ENCODE data around the gene RFX2. TPM values are rescaled to one million over a fixed set of nuclear protein-coding genes. Genes with fewer than 3 reads are reported as not detected.

The RFX2 gene
- total RNA-seq, 2 donors from 2014 or later = 21.7 to 30.3 TPM

GRCh38 chr19:5958074-5958850, 152.0 kb downstream of the RFX2 start:
- H3K27ac ChIP-seq = no peak overlapping the region
- H3K4me1 ChIP-seq (ENCODE audit: control insufficient read depth in 1 of 2, low read depth in 2 of 2) = peaks cover 44 to 74% of the 10 kb centered on the region in 2 donors
- TF ChIP-seq CTCF (IDR thresholded peaks at IDR 0.05) = no peak
- ATAC-seq (ENCODE audit: insufficient number of reproducible peaks, low FRiP score, low read depth) (no peak), DNase-seq (ENCODE audit: low spot score) (no peak)
- H3K36me3 ChIP-seq = no peaks in the 10 kb centered on the region
- no peaks in the 10 kb centered on the region for H3K27me3 ChIP-seq (replicated peaks; ENCODE audit: insufficient read depth)
- no peaks in the 10 kb centered on the region for H3K9me3 ChIP-seq
- no peak overlapping the region for H3K4me3 ChIP-seq

- Histone ChIP-seq H3K9me3 (no peaks in the 10 kb centered on the region), H3K36me3 (no peaks in the 10 kb centered on the region), H3K4me1 (ENCODE audit: control insufficient read depth in 1 of 2, low read depth in 2 of 2) (peaks cover 45 to 79% of the 10 kb centered on the region in 2 donors), H3K27ac (no peak overlapping the region), H3K4me3 (no peak overlapping the region), H3K27me3 (replicated peaks; ENCODE audit: insufficient read depth) (no peaks in the 10 kb centered on the region)
- DNase-seq (ENCODE audit: low spot score) = no peak
- no peak for ATAC-seq (ENCODE audit: insufficient number of reproducible peaks, low FRiP score, low read depth)
- no peak for TF ChIP-seq CTCF (IDR thresholded peaks at IDR 0.05)
Measured at GRCh38 chr19:5957170-5957569, 153.1 kb downstream of the RFX2 start.

- H3K4me3 ChIP-seq = no peak overlapping the region
- H3K4me1 ChIP-seq (ENCODE audit: control insufficient read depth in 1 of 2, low read depth in 2 of 2) = peaks cover 45 to 79% of the 10 kb centered on the region in 2 donors
- no peak for ATAC-seq (ENCODE audit: insufficient number of reproducible peaks, low FRiP score, low read depth)
- DNase-seq (ENCODE audit: low spot score) = no peak
- H3K36me3 ChIP-seq = no peaks in the 10 kb centered on the region
- H3K9me3 ChIP-seq = no peaks in the 10 kb centered on the region
- TF ChIP-seq CTCF (IDR thresholded peaks at IDR 0.05) = no peak
- no peak overlapping the region for H3K27ac ChIP-seq
- H3K27me3 ChIP-seq (replicated peaks; ENCODE audit: insufficient read depth) = no peaks in the 10 kb centered on the region
Measured at GRCh38 chr19:5956728-5957127, 153.6 kb downstream of the RFX2 start.

- no peak overlapping the region for H3K4me3 ChIP-seq
- no peak overlapping the region for H3K27ac ChIP-seq
- no peaks in the 10 kb centered on the region for H3K36me3 ChIP-seq
- H3K27me3 ChIP-seq (replicated peaks; ENCODE audit: insufficient read depth) = no peaks in the 10 kb centered on the region
- ATAC-seq (ENCODE audit: insufficient number of reproducible peaks, low FRiP score, low read depth) (no peak), DNase-seq (ENCODE audit: low spot score) (no peak)
- TF ChIP-seq CTCF (IDR thresholded peaks at IDR 0.05) = no peak
- peaks cover 49 to 79% of the 10 kb centered on the region in 2 donors for H3K4me1 ChIP-seq (ENCODE audit: control insufficient read depth in 1 of 2, low read depth in 2 of 2)
- no peaks in the 10 kb centered on the region for H3K9me3 ChIP-seq
Measured at GRCh38 chr19:5956323-5956722, 154.0 kb downstream of the RFX2 start.

GRCh38 chr19:5955636-5955935, 154.7 kb downstream of the RFX2 start:
- no peaks in the 10 kb centered on the region for H3K9me3 ChIP-seq
- H3K36me3 ChIP-seq = no peaks in the 10 kb centered on the region
- peak overlapping the region in 1 of 2 donors; percentile 66 for H3K27ac ChIP-seq
- no peak for ATAC-seq (ENCODE audit: insufficient number of reproducible peaks, low FRiP score, low read depth)
- peaks cover 52 to 78% of the 10 kb centered on the region in 2 donors for H3K4me1 ChIP-seq (ENCODE audit: control insufficient read depth in 1 of 2, low read depth in 2 of 2)
- no peak for DNase-seq (ENCODE audit: low spot score)
- no peak overlapping the region for H3K4me3 ChIP-seq
- H3K27me3 ChIP-seq (replicated peaks; ENCODE audit: insufficient read depth) = no peaks in the 10 kb centered on the region
- no peak for TF ChIP-seq CTCF (IDR thresholded peaks at IDR 0.05)

Data from thoracic aorta (tissue), 2 donors.